Measurements from ENCODE around the gene LGALS7.
"Not testable (repeated sequence)": the region's sequence is repeated elsewhere in the genome, so short reads cannot be mapped to it uniquely, and the experiment has no call there.

DNA sequence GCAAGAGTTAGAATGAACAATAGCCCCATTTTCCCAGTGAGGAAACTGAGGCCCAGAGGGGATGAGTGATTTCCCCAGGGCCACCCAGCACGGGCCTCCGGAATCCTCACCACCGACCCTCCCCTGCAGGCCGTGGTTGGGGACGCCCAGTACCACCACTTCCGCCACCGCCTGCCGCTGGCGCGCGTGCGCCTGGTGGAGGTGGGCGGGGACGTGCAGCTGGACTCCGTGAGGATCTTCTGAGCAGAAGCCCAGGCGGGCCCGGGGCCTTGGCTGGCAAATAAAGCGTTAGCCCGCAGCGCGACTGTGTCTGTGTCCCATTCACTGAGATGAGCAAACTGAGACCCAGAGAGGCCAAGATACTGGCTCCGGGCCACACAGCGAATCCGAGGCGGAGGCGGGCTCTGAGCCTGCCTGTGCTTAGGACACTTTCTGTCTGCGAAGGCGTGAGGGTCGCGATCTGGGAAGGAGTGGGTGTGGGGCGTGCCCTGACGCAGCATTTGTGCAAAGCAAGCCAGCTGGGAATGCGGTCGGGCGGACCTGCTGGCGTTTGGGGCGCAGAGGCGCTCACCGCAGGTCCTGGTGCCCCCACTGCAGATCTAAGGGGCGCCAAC lies 18.2 kb upstream of the LGALS7 start:
- TF ChIP-seq, protein P1, sequence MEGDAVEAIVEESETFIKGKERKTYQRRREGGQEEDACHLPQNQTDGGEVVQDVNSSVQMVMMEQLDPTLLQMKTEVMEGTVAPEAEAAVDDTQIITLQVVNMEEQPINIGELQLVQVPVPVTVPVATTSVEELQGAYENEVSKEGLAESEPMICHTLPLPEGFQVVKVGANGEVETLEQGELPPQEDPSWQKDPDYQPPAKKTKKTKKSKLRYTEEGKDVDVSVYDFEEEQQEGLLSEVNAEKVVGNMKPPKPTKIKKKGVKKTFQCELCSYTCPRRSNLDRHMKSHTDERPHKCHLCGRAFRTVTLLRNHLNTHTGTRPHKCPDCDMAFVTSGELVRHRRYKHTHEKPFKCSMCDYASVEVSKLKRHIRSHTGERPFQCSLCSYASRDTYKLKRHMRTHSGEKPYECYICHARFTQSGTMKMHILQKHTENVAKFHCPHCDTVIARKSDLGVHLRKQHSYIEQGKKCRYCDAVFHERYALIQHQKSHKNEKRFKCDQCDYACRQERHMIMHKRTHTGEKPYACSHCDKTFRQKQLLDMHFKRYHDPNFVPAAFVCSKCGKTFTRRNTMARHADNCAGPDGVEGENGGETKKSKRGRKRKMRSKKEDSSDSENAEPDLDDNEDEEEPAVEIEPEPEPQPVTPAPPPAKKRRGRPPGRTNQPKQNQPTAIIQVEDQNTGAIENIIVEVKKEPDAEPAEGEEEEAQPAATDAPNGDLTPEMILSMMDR (IDR thresholded peaks at IDR 0.05; ENCODE audit: poor library complexity), result not testable (repeated sequence)
- TF ChIP-seq EZH2 (IDR thresholded peaks at IDR 0.05; ENCODE audit: borderline replicate concordance), result not testable (repeated sequence)
